Measurements from ENCODE around the gene CARD19. TPM values are rescaled to one million over a fixed set of nuclear protein-coding genes. Genes with fewer than 3 reads are reported as not detected.

CARD19 gene
- total and polyA plus RNA-seq, 7 experiments from 2014 or later = 43.0 to 90.0 (median 59.2) TPM

GRCh38 chr9:93083592-93084470 lies 12.2 kb upstream of the CARD19 start:
- Histone ChIP-seq H3K27me3 (ENCODE audit: control insufficient read depth in 2 of 2, insufficient read depth in 2 of 2, low read length in 2 of 2) (no peaks in the 10 kb centered on the region), H3K4me1 (ENCODE audit: control insufficient read depth in 2 of 2, insufficient read depth in 2 of 2, low read length in 2 of 2) (peaks cover 18 to 25% of the 10 kb centered on the region in 2 donors), H3K36me3 (ENCODE audit: control insufficient read depth in 2 of 3, insufficient read depth in 3 of 3, low read length in 3 of 3) (peaks cover 0 to 92% (median 42%) of the 10 kb centered on the region in 3 experiments), H3K27ac (ENCODE audit: low read depth, low read length) (peak overlapping the region; percentile 68), H3K9me3 (ENCODE audit: control insufficient read depth in 2 of 3, low read length in 3 of 3) (no peaks in the 10 kb centered on the region), H3K4me3 (ENCODE audit: low read length) (no peak overlapping the region)
- H3K27ac Mint-ChIP-seq = peak overlapping the region; percentile 86 to 98 (median 95)
- ChIA-PET POLR2A (interaction anchor here (0.6 to 3.8 kb wide), 8 partner anchors 8 to 205 kb away, joined by 3 to 22 read pairs (median 6); no protein-coding TSS in a partner anchor), CTCF (interaction anchor here (1.8 kb wide), 1 partner anchor 11 kb away, joined by 5 read pairs; no protein-coding TSS in a partner anchor)
- intact Hi-C loops (cut with micrococcal nuclease) = loop anchor here (1.0 to 2.0 kb wide), 3 partner anchors 11 to 20 kb away; no protein-coding TSS in a partner anchor
- peak overlapping the region; percentile 41 to 80 (median 62) for H3K4me3 Mint-ChIP-seq
- peaks cover 14 to 46% (median 35%) of the 10 kb centered on the region in 7 donors for H3K4me1 Mint-ChIP-seq
- peaks cover 14 to 57% (median 37%) of the 10 kb centered on the region in 5 donors for H3K36me3 Mint-ChIP-seq
- peak in 1 of 9 donors; percentile 31 for DNase-seq
- peak; percentile 47 for ATAC-seq
- peaks cover 0 to 7% (median 0%) of the 10 kb centered on the region in 11 donors for H3K9me3 Mint-ChIP-seq
- H3K27me3 Mint-ChIP-seq = no peaks in the 10 kb centered on the region

GRCh38 chr9:93084471-93084881 lies 11.5 kb upstream of the CARD19 start:
- Histone ChIP-seq H3K27ac (ENCODE audit: low read depth, low read length) (peak overlapping the region; percentile 68), H3K36me3 (ENCODE audit: control insufficient read depth in 2 of 3, insufficient read depth in 3 of 3, low read length in 3 of 3) (peaks cover 0 to 85% (median 42%) of the 10 kb centered on the region in 3 experiments), H3K4me1 (ENCODE audit: control insufficient read depth in 2 of 2, insufficient read depth in 2 of 2, low read length in 2 of 2) (peaks cover 18 to 25% of the 10 kb centered on the region in 2 donors), H3K4me3 (ENCODE audit: low read length) (no peak overlapping the region), H3K27me3 (ENCODE audit: control insufficient read depth in 2 of 2, insufficient read depth in 2 of 2, low read length in 2 of 2) (no peaks in the 10 kb centered on the region), H3K9me3 (ENCODE audit: control insufficient read depth in 2 of 3, low read length in 3 of 3) (no peaks in the 10 kb centered on the region)
- peaks cover 0 to 7% (median 0%) of the 10 kb centered on the region in 11 donors for H3K9me3 Mint-ChIP-seq
- H3K27me3 Mint-ChIP-seq = no peaks in the 10 kb centered on the region
- peak in 1 of 9 donors; percentile 17 for DNase-seq
- POLR2A ChIA-PET = interaction anchor here (0.6 to 3.1 kb wide), 6 partner anchors 8 to 27 kb away, joined by 3 to 14 read pairs (median 6); no protein-coding TSS in a partner anchor
- CTCF ChIA-PET = no interaction called here
- H3K27ac Mint-ChIP-seq = peak overlapping the region in 4 of 9 donors; percentile 14 to 98 (median 60)
- H3K4me1 Mint-ChIP-seq = peaks cover 14 to 46% (median 40%) of the 10 kb centered on the region in 7 donors
- H3K36me3 Mint-ChIP-seq = peaks cover 14 to 62% (median 44%) of the 10 kb centered on the region in 5 donors
- H3K4me3 Mint-ChIP-seq = no peak overlapping the region
- no peak for ATAC-seq
- intact Hi-C loops (cut with micrococcal nuclease) = no loop called here

GRCh38 chr9:93085676-93086075 lies 10.3 kb upstream of the CARD19 start:
- CTCF ChIA-PET = no interaction called here
- Mint-ChIP-seq H3K4me3 (no peak overlapping the region), H3K9me3 (peaks cover 0 to 10% (median 0%) of the 10 kb centered on the region in 11 donors), H3K36me3 (peaks cover 9 to 68% (median 39%) of the 10 kb centered on the region in 5 donors), H3K27ac (peak overlapping the region in 6 of 9 donors; percentile 8 to 78 (median 66)), H3K4me1 (peaks cover 13 to 50% (median 44%) of the 10 kb centered on the region in 7 donors), H3K27me3 (no peaks in the 10 kb centered on the region)
- Histone ChIP-seq H3K4me1 (ENCODE audit: control insufficient read depth in 2 of 2, insufficient read depth in 2 of 2, low read length in 2 of 2) (peaks cover 18 to 25% of the 10 kb centered on the region in 2 donors), H3K27me3 (ENCODE audit: control insufficient read depth in 2 of 2, insufficient read depth in 2 of 2, low read length in 2 of 2) (no peaks in the 10 kb centered on the region), H3K27ac (ENCODE audit: low read depth, low read length) (no peak overlapping the region), H3K9me3 (ENCODE audit: control insufficient read depth in 2 of 3, low read length in 3 of 3) (no peaks in the 10 kb centered on the region), H3K36me3 (ENCODE audit: control insufficient read depth in 2 of 3, insufficient read depth in 3 of 3, low read length in 3 of 3) (peaks cover 0 to 73% (median 34%) of the 10 kb centered on the region in 3 experiments), H3K4me3 (ENCODE audit: low read length) (no peak overlapping the region)
- DNase-seq = no peak
- intact Hi-C loops (cut with micrococcal nuclease) = no loop called here
- POLR2A ChIA-PET = interaction anchor here (0.8 to 3.1 kb wide), 6 partner anchors 9 to 82 kb away, joined by 4 to 14 read pairs (median 6); no protein-coding TSS in a partner anchor
- no peak for ATAC-seq

GRCh38 chr9:93086447-93087224 lies 9.4 kb upstream of the CARD19 start:
- Histone ChIP-seq H3K36me3 (ENCODE audit: control insufficient read depth in 2 of 3, insufficient read depth in 3 of 3, low read length in 3 of 3) (peaks cover 0 to 64% (median 24%) of the 10 kb centered on the region in 3 experiments), H3K4me3 (ENCODE audit: low read length) (no peak overlapping the region), H3K27me3 (ENCODE audit: control insufficient read depth in 2 of 2, insufficient read depth in 2 of 2, low read length in 2 of 2) (no peaks in the 10 kb centered on the region), H3K4me1 (ENCODE audit: control insufficient read depth in 2 of 2, insufficient read depth in 2 of 2, low read length in 2 of 2) (peaks cover 18% of the 10 kb centered on the region in 2 donors), H3K9me3 (ENCODE audit: control insufficient read depth in 2 of 3, low read length in 3 of 3) (no peaks in the 10 kb centered on the region), H3K27ac (ENCODE audit: low read depth, low read length) (no peak overlapping the region)
- DNase-seq (peak in 1 of 9 donors; percentile 10), ATAC-seq (no peak)
- CTCF ChIA-PET = no interaction called here
- intact Hi-C loops (cut with micrococcal nuclease) = no loop called here
- Mint-ChIP-seq H3K36me3 (peaks cover 3 to 69% (median 30%) of the 10 kb centered on the region in 5 donors), H3K27ac (peak overlapping the region in 7 of 9 donors; percentile 18 to 80 (median 69)), H3K9me3 (peaks cover 0 to 15% (median 0%) of the 10 kb centered on the region in 11 donors), H3K4me1 (peaks cover 14 to 49% (median 45%) of the 10 kb centered on the region in 7 donors), H3K4me3 (no peak overlapping the region), H3K27me3 (no peaks in the 10 kb centered on the region)
- POLR2A ChIA-PET = interaction anchor here (0.6 to 1.1 kb wide), 5 partner anchors 9 to 124 kb away, joined by 3 to 4 read pairs (median 3); no protein-coding TSS in a partner anchor

- no peak overlapping the region for H3K4me3 Mint-ChIP-seq
- intact Hi-C loops (cut with micrococcal nuclease) = no loop called here
- peaks cover 0 to 51% (median 20%) of the 10 kb centered on the region in 3 experiments for H3K36me3 ChIP-seq (ENCODE audit: control insufficient read depth in 2 of 3, insufficient read depth in 3 of 3, low read length in 3 of 3)
- H3K27ac Mint-ChIP-seq = peak overlapping the region in 8 of 9 donors; percentile 52 to 94 (median 83)
- H3K4me1 ChIP-seq (ENCODE audit: control insufficient read depth in 2 of 2, insufficient read depth in 2 of 2, low read length in 2 of 2) = peaks cover 12 to 15% of the 10 kb centered on the region in 2 donors
- no peaks in the 10 kb centered on the region for H3K27me3 ChIP-seq (ENCODE audit: control insufficient read depth in 2 of 2, insufficient read depth in 2 of 2, low read length in 2 of 2)
- CTCF ChIA-PET = interaction anchor here (0.6 to 1.6 kb wide), 2 partner anchors 37 to 85 kb away, joined by 3 read pairs; no protein-coding TSS in a partner anchor
- H3K36me3 Mint-ChIP-seq = peaks cover 3 to 68% (median 29%) of the 10 kb centered on the region in 5 donors
- H3K9me3 Mint-ChIP-seq = peaks cover 0 to 21% (median 0%) of the 10 kb centered on the region in 11 donors
- no peak overlapping the region for H3K4me3 ChIP-seq (ENCODE audit: low read length)
- DNase-seq (peak in 1 of 9 donors; percentile 15), ATAC-seq (no peak)
- H3K9me3 ChIP-seq (ENCODE audit: control insufficient read depth in 2 of 3, low read length in 3 of 3) = no peaks in the 10 kb centered on the region
- POLR2A ChIA-PET = interaction anchor here (0.7 to 1.5 kb wide), 8 partner anchors 9 to 60 kb away, joined by 3 to 7 read pairs (median 4); no protein-coding TSS in a partner anchor
- H3K27ac ChIP-seq (ENCODE audit: low read depth, low read length) = peak overlapping the region; percentile 37
- H3K27me3 Mint-ChIP-seq = no peaks in the 10 kb centered on the region
- H3K4me1 Mint-ChIP-seq = peaks cover 20 to 52% (median 47%) of the 10 kb centered on the region in 7 donors
These were observed 7.9 kb upstream of the CARD19 start for GRCh38 chr9:93087971-93088655.

Data from naive thymus-derived CD4-positive, alpha-beta T cell (primary cell).